SK-N-DZ (cell line): ENCODE results near the gene CCND1.
"Not testable (repeated sequence)": the region's sequence is repeated elsewhere in the genome, so short reads cannot be mapped to it uniquely, and the experiment has no call there.

ENCODE experiments used
- DNase-seq: peaks from one replicate; pipeline ENCODE4 v3.0.0-alpha.2; 2015; ENCODE audit warnings: low spot score

Gene CCND1

GRCh38 chr11:69617682-69618081, 23.3 kb upstream of the CCND1 start:
- DNase-seq, result no peak

GRCh38 chr11:69618237-69618636, 22.7 kb upstream of the CCND1 start:
- DNase-seq, result no peak

GRCh38 chr11:69620683-69621290, 20.2 kb upstream of the CCND1 start:
- no peak for DNase-seq

GRCh38 chr11:69622097-69622681, 18.8 kb upstream of the CCND1 start:
- not testable (repeated sequence) for DNase-seq

- DNase-seq, result no peak
Observed at GRCh38 chr11:69624293-69624692, 16.7 kb upstream of the CCND1 start.

- DNase-seq, result no peak
Observed at GRCh38 chr11:69625476-69625875, 15.5 kb upstream of the CCND1 start.

- no peak for DNase-seq
Observed at GRCh38 chr11:69627551-69627950, 13.4 kb upstream of the CCND1 start.

- no peak for DNase-seq
Observed at GRCh38 chr11:69630017-69630416, 10.9 kb upstream of the CCND1 start.

GRCh38 chr11:69630424-69630823, 10.5 kb upstream of the CCND1 start:
- DNase-seq, result no peak

- DNase-seq, result no peak
Observed at GRCh38 chr11:69632900-69633299, 8.1 kb upstream of the CCND1 start.

- DNase-seq, result no peak
Observed at GRCh38 chr11:69634069-69634468, 6.9 kb upstream of the CCND1 start.

- no peak for DNase-seq
Observed at GRCh38 chr11:69634590-69634989, 6.4 kb upstream of the CCND1 start.

- peak; percentile 78 for DNase-seq
Observed at GRCh38 chr11:69635195-69635594, 5.8 kb upstream of the CCND1 start.

GRCh38 chr11:69635804-69636511, 5.0 kb upstream of the CCND1 start:
- DNase-seq, result peak; percentile 38

- peak; percentile 87 for DNase-seq
Observed at GRCh38 chr11:69636512-69637197, 4.3 kb upstream of the CCND1 start.

GRCh38 chr11:69637198-69637940, 3.6 kb upstream of the CCND1 start:
- peak; percentile 47 for DNase-seq

- peak; percentile 84 for DNase-seq
Observed at GRCh38 chr11:69637941-69638871, 2.8 kb upstream of the CCND1 start.

GRCh38 chr11:69638941-69639681, 1.8 kb upstream of the CCND1 start:
- DNase-seq, result peak; percentile 97

GRCh38 chr11:69639831-69640230, 1.1 kb upstream of the CCND1 start:
- DNase-seq, result peak; percentile 29
